GM12878 (cell line): ENCODE results near the gene PITX1. TPM values are rescaled to one million over a fixed set of nuclear protein-coding genes. Genes with fewer than 3 reads are reported as not detected.

Experiments used
- ATAC-seq: fragments of 200-7000 bp; cut with Tn5 transposase; 3 replicates; pipeline ENCODE4 v1.9.1; 2020; ENCODE audit warnings: mild to moderate bottlenecking, moderate library complexity
- BruUV-seq: library from RNA; stranded (reverse); fragments of 400-500 nt; replicated peaks from 2 replicates; lab custom pipeline; 2021; lab: Mats Ljungman, UMichigan
- CTCF ChIA-PET: fragments of 300-600 bp; sonication (Branson Sonifier 250); formaldehyde crosslinking; extraction: SDS; loops from one replicate; lab custom pipeline; 2021; ENCODE audit warnings: inconsistent platforms; lab: Yijun Ruan, JAX
- POLR2A ChIA-PET: fragments of 350-600 bp; formaldehyde crosslinking; extraction: SDS; loops from one replicate; lab custom pipeline; 2021; ENCODE audit warnings: inconsistent platforms; lab: Charles Lee
- RAD21 ChIA-PET: fragments of 300-600 bp; sonication (Branson Sonifier 250); formaldehyde crosslinking; loops from one replicate; lab custom pipeline; 2023; ENCODE audit warnings: antibody characterized with exemption; ENCODE audit not compliant: unreplicated experiment; lab: Charles Lee
- SMC1A ChIA-PET: fragments of 300-600 bp; sonication (Branson Sonifier 250); formaldehyde crosslinking; loops from one replicate; lab custom pipeline; 2023; ENCODE audit not compliant: unreplicated experiment, uncharacterized antibody; lab: Charles Lee
- DNase-seq: peaks from one replicate; pipeline ENCODE4 v3.0.0-alpha.2; 2011; ENCODE audit warnings: low read depth, low spot score
- FAIRE-seq: peaks from 3 replicates; lab custom pipeline; 2011; peaks lifted over from hg19 to GRCh38; lab: Jason Lieb, UNC
- H2AFZ ChIP-seq: 2 replicates; pipeline ENCODE4 v1.6.0; 2011; ENCODE audit warnings: low read depth, low read length, control low read depth; ENCODE audit not compliant: control insufficient read depth
- H3K27ac ChIP-seq: 2 replicates; pipeline ENCODE4 v1.5.1; 2011; ENCODE audit warnings: control low read depth; ENCODE audit not compliant: control insufficient read depth, insufficient read depth
- H3K27me3 ChIP-seq, 2 experiments: replicated peaks in 1 of 2; 2 replicates each; pipeline versions ENCODE4 v1.6.0 to v1.6.1; 2011; ENCODE audit warnings: low read length in 1 of 2; ENCODE audit not compliant: control insufficient read depth in 2 of 2, insufficient read depth in 2 of 2
- H3K36me3 ChIP-seq, 2 experiments: 2 replicates each; pipeline ENCODE4 v1.5.1; 2011; ENCODE audit warnings: low read length in 1 of 2; ENCODE audit not compliant: control insufficient read depth in 2 of 2, insufficient read depth in 2 of 2
- H3K4me1 ChIP-seq: 2 replicates; pipeline ENCODE4 v1.6.1; 2011; ENCODE audit warnings: mild to moderate bottlenecking, low read length, moderate library complexity, mixed read lengths; ENCODE audit not compliant: control insufficient read depth, insufficient read depth
- H3K4me2 ChIP-seq: 2 replicates; pipeline ENCODE4 v1.6.0; 2011; ENCODE audit warnings: control low read depth; ENCODE audit not compliant: control insufficient read depth, insufficient read depth
- H3K4me3 ChIP-seq: fragments of 200-600 bp; sonication (generic); 2 replicates; pipeline ENCODE4 v1.5.1; 2016
- H3K79me2 ChIP-seq: 2 replicates; pipeline ENCODE4 v1.6.0; 2011; ENCODE audit warnings: low read length; ENCODE audit not compliant: control insufficient read depth, insufficient read depth
- H3K9ac ChIP-seq: 2 replicates; pipeline ENCODE4 v1.8.0; 2011; ENCODE audit warnings: low read length, control low read depth, mixed read lengths; ENCODE audit not compliant: control insufficient read depth, insufficient read depth
- H3K9me3 ChIP-seq: replicated peaks from 3 replicates; pipeline ENCODE4 v1.5.1; 2011; ENCODE audit warnings: mild to moderate bottlenecking, low read length; ENCODE audit not compliant: control insufficient read depth, insufficient read depth
- H4K20me1 ChIP-seq: 2 replicates; pipeline ENCODE4 v1.6.0; 2011; ENCODE audit not compliant: control insufficient read depth, insufficient read depth
- CBX5 ChIP-seq: sonication (generic); IDR thresholded peaks from 2 replicates; pipeline ENCODE4 v1.6.1; 2016; ENCODE audit warnings: low read depth, moderate library complexity, mild to moderate bottlenecking, inconsistent platforms
- ETV6 ChIP-seq, 2 experiments: fragments of 450-650 bp in 1 of 2; IDR thresholded peaks in 1 of 2; conservative IDR thresholded peaks in 1 of 2; 2 replicates each; pipeline ENCODE4 v1.6.1; 2014; ENCODE audit warnings: antibody characterized with exemption in 1 of 2, borderline replicate concordance in 1 of 2, low read depth in 1 of 2, mild to moderate bottlenecking in 1 of 2, moderate library complexity in 1 of 2
- FOXK2 ChIP-seq: fragments of 450-650 bp; IDR thresholded peaks from 2 replicates; pipeline ENCODE4 v1.6.1; 2017; ENCODE audit warnings: mild to moderate bottlenecking, moderate library complexity
- LARP7 ChIP-seq: fragments of 450-650 bp; IDR thresholded peaks from 2 replicates; pipeline ENCODE4 v1.6.1; 2017; ENCODE audit warnings: mild to moderate bottlenecking
- POLR2AphosphoS2 ChIP-seq: IDR thresholded peaks from 2 replicates; pipeline ENCODE4 v1.6.1; 2011; ENCODE audit warnings: low read depth, mild to moderate bottlenecking, low read length, improper control_type of control experiment, moderate library complexity
- RCOR1 ChIP-seq: conservative IDR thresholded peaks from 2 replicates; pipeline ENCODE4 v1.6.1; 2012; ENCODE audit warnings: low read depth, low read length, improper control_type of control experiment
- SUPT20H ChIP-seq: IDR thresholded peaks from 2 replicates; pipeline ENCODE4 v1.6.1; 2011; ENCODE audit warnings: low read depth, mild to moderate bottlenecking, low read length, moderate library complexity, borderline replicate concordance; ENCODE audit not compliant: control insufficient read depth
- TBL1XR1 ChIP-seq: IDR thresholded peaks from 2 replicates; pipeline ENCODE4 v1.6.1; 2012; ENCODE audit warnings: low read depth, low read length, improper control_type of control experiment
- ZNF622 ChIP-seq: fragments of 450-650 bp; IDR thresholded peaks from 2 replicates; pipeline ENCODE4 v1.6.1; 2017; ENCODE audit warnings: mild to moderate bottlenecking, inconsistent platforms
- WGBS: methylation state at CpG from one replicate; pipeline ENCODE4 v1.1.6; 2016; ENCODE audit warnings: low lambda C conversion rate; ENCODE audit not compliant: insufficient replicate concordance, insufficient coverage; ENCODE audit errors: missing lambda C conversion rate; 5-methylcytosine and 5-hydroxymethylcytosine counted together
- in situ Hi-C: fragments of 300-500 bp; cut with MboI; formaldehyde crosslinking; loops from 9 replicates; pipeline ENCODE4 v1.14.3; 2018; ENCODE audit warnings: mixed read lengths
- intact Hi-C: fragments of 100-400 bp; cut with micrococcal nuclease; formaldehyde crosslinking; loops from one replicate; pipeline ENCODE4 v1.14.2; 2022; ENCODE audit not compliant: unreplicated experiment
- polyA plus RNA-seq, 11 experiments: library from polyadenylated mRNA; depleted of rRNA in 4 of 11; unstranded in 6 of 11; stranded (reverse) in 5 of 11; fragments of >200 nt; fragmentation: Nextera tagmentation in 4 of 11; fragmentation: Illumina TruSeq in 1 of 11; extraction: Ambion mirVana in 4 of 11; extraction: Trizol in 1 of 11; gene quantifications; 1 replicate in 1 of 11; 2 replicates in 10 of 11; pipeline versions ENCODE4 v1.2.1 to v1.2.3, GENCODE V29; 2011 to 2016; ENCODE audit warnings: inconsistent platforms in 2 of 11, missing spikeins in 2 of 11, low read depth in 1 of 11
- total RNA-seq, 4 experiments: library from RNA; depleted of rRNA in 3 of 4; stranded (reverse); fragments of >200 nt in 3 of 4; fragmentation: Illumina TruSeq in 1 of 4; extraction: Trizol in 1 of 4; gene quantifications; 2 replicates each; pipeline versions ENCODE4 v1.2.1 to v1.2.3, GENCODE V29; 2013 to 2021
- TF ChIP-seq, protein P1 (sequence below): IDR thresholded peaks from 2 replicates; pipeline ENCODE4 v1.6.1; 2011; ENCODE audit warnings: mild to moderate bottlenecking, low read depth, low read length, moderate library complexity; ENCODE audit not compliant: insufficient replicate concordance
- TF ChIP-seq, protein P2 (sequence below): fragments of 450-650 bp; IDR thresholded peaks from 2 replicates; pipeline ENCODE4 v1.6.1; 2018; ENCODE audit warnings: mild to moderate bottlenecking, low read depth, moderate library complexity; ENCODE audit not compliant: partially characterized antibody
- TF ChIP-seq, protein P3 (sequence below): fragments of 450-650 bp; conservative IDR thresholded peaks from 2 replicates; pipeline ENCODE4 v1.6.1; 2017; ENCODE audit warnings: mild to moderate bottlenecking, moderate library complexity
- TF ChIP-seq, protein P4 (sequence below): IDR thresholded peaks from 2 replicates; pipeline ENCODE4 v1.6.1; 2012; ENCODE audit warnings: low read depth, low read length, improper control_type of control experiment

PITX1 gene
- total and polyA plus RNA-seq, 10 of the 15 experiments (the other 5 are each of a cell fraction or from before 2014, with no cell fraction given): 0.16 to 1.1 (median 0.68) TPM; not detected in 5

DNA sequence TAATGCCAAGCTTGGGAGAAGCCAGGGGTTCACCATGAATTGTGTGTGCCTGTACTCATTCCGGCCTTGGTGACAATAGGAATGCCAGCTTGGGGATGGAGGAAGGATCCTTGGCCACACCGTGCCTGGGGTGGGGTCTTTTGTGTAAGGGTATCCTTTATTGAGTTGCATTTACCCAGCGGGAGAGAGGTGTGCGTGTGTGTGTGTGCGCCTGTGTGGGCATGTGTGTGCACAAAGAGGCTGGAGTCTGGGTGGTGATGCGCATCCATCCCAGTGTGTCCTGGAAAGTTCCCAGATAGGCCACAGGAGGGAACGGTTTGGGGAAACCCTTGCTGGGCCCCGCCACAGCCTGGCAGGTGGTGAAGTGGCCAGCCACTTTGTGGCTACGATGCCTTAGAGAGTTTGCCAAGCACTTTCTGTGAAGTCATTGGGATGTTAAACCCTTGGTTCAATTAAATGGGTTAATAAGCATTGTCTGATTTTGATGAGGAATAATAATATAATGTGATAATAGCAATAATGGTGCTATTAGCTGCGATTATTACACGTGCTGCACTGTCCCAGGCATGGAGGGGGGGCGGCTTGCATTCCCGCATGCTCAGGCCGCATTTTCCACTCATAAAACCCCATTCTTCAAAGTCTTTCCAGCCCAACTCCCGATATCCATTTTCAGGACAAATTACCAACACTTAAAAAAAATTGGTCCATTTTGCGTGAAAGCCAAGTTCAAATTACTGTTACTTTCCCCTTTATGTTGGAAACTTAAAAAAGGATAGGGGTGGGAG lies 13.7 kb downstream of the PITX1 start:
- Histone ChIP-seq H3K27me3 (no peaks in the 10 kb centered on the region), H3K36me3 (no peaks in the 10 kb centered on the region), H3K4me2 (no peak overlapping the region), H3K9me3 (no peaks in the 10 kb centered on the region), H2AFZ (no peak overlapping the region), H3K4me1 (no peaks in the 10 kb centered on the region), H3K4me3 (no peak overlapping the region), H3K79me2 (no peaks in the 10 kb centered on the region), H3K27ac (no peak overlapping the region), H4K20me1 (no peaks in the 10 kb centered on the region), H3K9ac (no peak overlapping the region)
- in situ Hi-C loops: no loop called here
- DNase-seq (no peak), FAIRE-seq (no peak), ATAC-seq (no peak)
- ChIA-PET CTCF (no interaction called here), RAD21 (no interaction called here), SMC1A (no interaction called here), POLR2A (no interaction called here)
- intact Hi-C loops: no loop called here
- 60% methylated on average over 16 of the region's 16 CpGs for WGBS
- TF ChIP-seq SUPT20H (no peak), ETV6 (conservative IDR thresholded peaks at IDR 0.05 in 1 of 2, IDR thresholded peaks at IDR 0.05 in 1 of 2; ENCODE audit: borderline replicate concordance in 1 of 2, low read depth in 1 of 2) (no peak), RCOR1 (no peak), LARP7 (no peak), FOXK2 (no peak), ZNF622 (no peak), POLR2AphosphoS2 (no peak), TBL1XR1 (no peak), CBX5 (no peak)
- TF ChIP-seq, protein P1, sequence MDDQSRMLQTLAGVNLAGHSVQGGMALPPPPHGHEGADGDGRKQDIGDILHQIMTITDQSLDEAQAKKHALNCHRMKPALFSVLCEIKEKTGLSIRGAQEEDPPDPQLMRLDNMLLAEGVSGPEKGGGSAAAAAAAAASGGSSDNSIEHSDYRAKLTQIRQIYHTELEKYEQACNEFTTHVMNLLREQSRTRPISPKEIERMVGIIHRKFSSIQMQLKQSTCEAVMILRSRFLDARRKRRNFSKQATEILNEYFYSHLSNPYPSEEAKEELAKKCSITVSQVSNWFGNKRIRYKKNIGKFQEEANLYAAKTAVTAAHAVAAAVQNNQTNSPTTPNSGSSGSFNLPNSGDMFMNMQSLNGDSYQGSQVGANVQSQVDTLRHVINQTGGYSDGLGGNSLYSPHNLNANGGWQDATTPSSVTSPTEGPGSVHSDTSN: no peak
- TF ChIP-seq, protein P2, sequence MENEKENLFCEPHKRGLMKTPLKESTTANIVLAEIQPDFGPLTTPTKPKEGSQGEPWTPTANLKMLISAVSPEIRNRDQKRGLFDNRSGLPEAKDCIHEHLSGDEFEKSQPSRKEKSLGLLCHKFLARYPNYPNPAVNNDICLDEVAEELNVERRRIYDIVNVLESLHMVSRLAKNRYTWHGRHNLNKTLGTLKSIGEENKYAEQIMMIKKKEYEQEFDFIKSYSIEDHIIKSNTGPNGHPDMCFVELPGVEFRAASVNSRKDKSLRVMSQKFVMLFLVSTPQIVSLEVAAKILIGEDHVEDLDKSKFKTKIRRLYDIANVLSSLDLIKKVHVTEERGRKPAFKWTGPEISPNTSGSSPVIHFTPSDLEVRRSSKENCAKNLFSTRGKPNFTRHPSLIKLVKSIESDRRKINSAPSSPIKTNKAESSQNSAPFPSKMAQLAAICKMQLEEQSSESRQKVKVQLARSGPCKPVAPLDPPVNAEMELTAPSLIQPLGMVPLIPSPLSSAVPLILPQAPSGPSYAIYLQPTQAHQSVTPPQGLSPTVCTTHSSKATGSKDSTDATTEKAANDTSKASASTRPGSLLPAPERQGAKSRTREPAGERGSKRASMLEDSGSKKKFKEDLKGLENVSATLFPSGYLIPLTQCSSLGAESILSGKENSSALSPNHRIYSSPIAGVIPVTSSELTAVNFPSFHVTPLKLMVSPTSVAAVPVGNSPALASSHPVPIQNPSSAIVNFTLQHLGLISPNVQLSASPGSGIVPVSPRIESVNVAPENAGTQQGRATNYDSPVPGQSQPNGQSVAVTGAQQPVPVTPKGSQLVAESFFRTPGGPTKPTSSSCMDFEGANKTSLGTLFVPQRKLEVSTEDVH: no peak
- TF ChIP-seq, protein P3, sequence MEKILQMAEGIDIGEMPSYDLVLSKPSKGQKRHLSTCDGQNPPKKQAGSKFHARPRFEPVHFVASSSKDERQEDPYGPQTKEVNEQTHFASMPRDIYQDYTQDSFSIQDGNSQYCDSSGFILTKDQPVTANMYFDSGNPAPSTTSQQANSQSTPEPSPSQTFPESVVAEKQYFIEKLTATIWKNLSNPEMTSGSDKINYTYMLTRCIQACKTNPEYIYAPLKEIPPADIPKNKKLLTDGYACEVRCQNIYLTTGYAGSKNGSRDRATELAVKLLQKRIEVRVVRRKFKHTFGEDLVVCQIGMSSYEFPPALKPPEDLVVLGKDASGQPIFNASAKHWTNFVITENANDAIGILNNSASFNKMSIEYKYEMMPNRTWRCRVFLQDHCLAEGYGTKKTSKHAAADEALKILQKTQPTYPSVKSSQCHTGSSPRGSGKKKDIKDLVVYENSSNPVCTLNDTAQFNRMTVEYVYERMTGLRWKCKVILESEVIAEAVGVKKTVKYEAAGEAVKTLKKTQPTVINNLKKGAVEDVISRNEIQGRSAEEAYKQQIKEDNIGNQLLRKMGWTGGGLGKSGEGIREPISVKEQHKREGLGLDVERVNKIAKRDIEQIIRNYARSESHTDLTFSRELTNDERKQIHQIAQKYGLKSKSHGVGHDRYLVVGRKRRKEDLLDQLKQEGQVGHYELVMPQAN: no peak
- TF ChIP-seq, protein P4, sequence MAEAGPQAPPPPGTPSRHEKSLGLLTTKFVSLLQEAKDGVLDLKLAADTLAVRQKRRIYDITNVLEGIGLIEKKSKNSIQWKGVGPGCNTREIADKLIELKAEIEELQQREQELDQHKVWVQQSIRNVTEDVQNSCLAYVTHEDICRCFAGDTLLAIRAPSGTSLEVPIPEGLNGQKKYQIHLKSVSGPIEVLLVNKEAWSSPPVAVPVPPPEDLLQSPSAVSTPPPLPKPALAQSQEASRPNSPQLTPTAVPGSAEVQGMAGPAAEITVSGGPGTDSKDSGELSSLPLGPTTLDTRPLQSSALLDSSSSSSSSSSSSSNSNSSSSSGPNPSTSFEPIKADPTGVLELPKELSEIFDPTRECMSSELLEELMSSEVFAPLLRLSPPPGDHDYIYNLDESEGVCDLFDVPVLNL: no peak
- no TSS peak for BruUV-seq
